SK-N-SH treated with all-trans-retinoic acid at 6 μM for 48 hours (cell line): Measurements from ENCODE around the gene CCNT1.

ENCODE experiments used
- ARNTL ChIP-seq: fragments of 450-650 bp; formaldehyde crosslinking; IDR thresholded peaks from 2 replicates; pipeline ENCODE4 v1.5.0; 2020; ENCODE audit warnings: low read depth, mild to moderate bottlenecking, moderate library complexity, borderline replicate concordance
- BACH2 ChIP-seq: fragments of 250-450 bp; sonication (Bioruptor Pico); IDR thresholded peaks from 2 replicates; pipeline ENCODE4 v1.9.0; 2021; ENCODE audit warnings: mild to moderate bottlenecking, borderline replicate concordance
- CSDC2 ChIP-seq: fragments of 250-450 bp; sonication (Bioruptor Pico); IDR thresholded peaks from 2 replicates; pipeline ENCODE4 v1.5.0; 2020; ENCODE audit warnings: mild to moderate bottlenecking, moderate library complexity
- ESRRG ChIP-seq: fragments of 250-450 bp; sonication (Bioruptor Pico); IDR thresholded peaks from 2 replicates; pipeline ENCODE4 v1.6.1; 2021; ENCODE audit warnings: mild to moderate bottlenecking
- GLIS3 ChIP-seq: fragments of 250-450 bp; sonication (Bioruptor Pico); IDR thresholded peaks from 2 replicates; pipeline ENCODE4 v1.5.0; 2020; ENCODE audit warnings: mild to moderate bottlenecking, moderate library complexity
- PATZ1 ChIP-seq: fragments of 250-450 bp; sonication (Bioruptor Pico); IDR thresholded peaks from 2 replicates; pipeline ENCODE4 v1.8.0; 2020; ENCODE audit warnings: mild to moderate bottlenecking, moderate library complexity, borderline replicate concordance
- POU6F1 ChIP-seq: fragments of 250-450 bp; sonication (Bioruptor Pico); IDR thresholded peaks from 2 replicates; pipeline ENCODE4 v1.8.0; 2021; ENCODE audit warnings: low read depth, mild to moderate bottlenecking, moderate library complexity, borderline replicate concordance
- SNAI2 ChIP-seq: fragments of 250-450 bp; sonication (Bioruptor Pico); IDR thresholded peaks from 2 replicates; pipeline ENCODE4 v1.5.0; 2020; ENCODE audit warnings: mild to moderate bottlenecking, moderate library complexity
- TCF4 ChIP-seq: fragments of 250-450 bp; sonication (Bioruptor Pico); IDR thresholded peaks from 2 replicates; pipeline ENCODE4 v1.8.0; 2021; ENCODE audit warnings: mild to moderate bottlenecking, moderate library complexity, borderline replicate concordance
- TOX ChIP-seq: fragments of 250-450 bp; sonication (Bioruptor Pico); IDR thresholded peaks from 2 replicates; pipeline ENCODE4 v1.8.0; 2021; ENCODE audit warnings: mild to moderate bottlenecking, moderate library complexity, borderline replicate concordance
- ZFP3 ChIP-seq: fragments of 250-450 bp; sonication (Bioruptor Pico); IDR thresholded peaks from 2 replicates; pipeline ENCODE4 v1.5.0; 2020; ENCODE audit warnings: mild to moderate bottlenecking, moderate library complexity
- ZNF565 ChIP-seq: fragments of 450-650 bp; formaldehyde crosslinking; conservative IDR thresholded peaks from 2 replicates; pipeline ENCODE4 v1.5.0; 2020; ENCODE audit warnings: low read depth, mild to moderate bottlenecking, moderate library complexity
- TF ChIP-seq, protein P1 (sequence below): fragments of 250-450 bp; sonication (Bioruptor Pico); IDR thresholded peaks from 2 replicates; pipeline ENCODE4 v1.5.1; 2020; ENCODE audit warnings: low read depth, mild to moderate bottlenecking, moderate library complexity
- TF ChIP-seq, protein P2 (sequence below): fragments of 250-450 bp; sonication (Bioruptor Pico); IDR thresholded peaks from 2 replicates; pipeline ENCODE4 v1.5.0; 2020; ENCODE audit warnings: mild to moderate bottlenecking, moderate library complexity

DNA sequence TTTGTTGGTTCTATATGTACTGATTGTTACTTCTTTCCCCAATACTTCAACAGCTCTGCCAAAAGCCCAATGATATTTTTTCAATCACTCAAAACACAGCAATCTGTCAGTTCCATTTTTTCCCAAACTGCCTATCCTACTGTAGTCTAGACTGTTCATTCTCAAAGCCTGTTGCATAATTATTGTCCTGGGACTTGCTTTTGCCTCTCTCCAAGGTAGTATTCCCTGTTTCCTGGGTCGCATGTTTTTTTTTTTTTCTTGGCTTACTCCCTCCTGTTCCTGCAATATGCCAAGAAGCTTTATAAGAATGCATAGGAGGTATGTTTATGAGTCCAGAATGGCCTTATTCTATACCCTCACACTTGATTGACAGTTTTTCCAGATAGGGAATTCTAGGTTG lies 19.9 kb upstream of the CCNT1 start:
- TF ChIP-seq PATZ1 (CRISPR knock-in tag) (no peak), TCF4 (CRISPR knock-in tag) (no peak), ZNF565 (no peak), ARNTL (CRISPR knock-in tag) (no peak), TOX (CRISPR knock-in tag) (no peak), POU6F1 (CRISPR knock-in tag) (no peak), BACH2 (CRISPR knock-in tag) (no peak), ZFP3 (no peak), CSDC2 (CRISPR knock-in tag) (no peak), GLIS3 (CRISPR knock-in tag) (no peak), SNAI2 (CRISPR knock-in tag) (no peak), ESRRG (CRISPR knock-in tag) (no peak)
- TF ChIP-seq, protein P1, sequence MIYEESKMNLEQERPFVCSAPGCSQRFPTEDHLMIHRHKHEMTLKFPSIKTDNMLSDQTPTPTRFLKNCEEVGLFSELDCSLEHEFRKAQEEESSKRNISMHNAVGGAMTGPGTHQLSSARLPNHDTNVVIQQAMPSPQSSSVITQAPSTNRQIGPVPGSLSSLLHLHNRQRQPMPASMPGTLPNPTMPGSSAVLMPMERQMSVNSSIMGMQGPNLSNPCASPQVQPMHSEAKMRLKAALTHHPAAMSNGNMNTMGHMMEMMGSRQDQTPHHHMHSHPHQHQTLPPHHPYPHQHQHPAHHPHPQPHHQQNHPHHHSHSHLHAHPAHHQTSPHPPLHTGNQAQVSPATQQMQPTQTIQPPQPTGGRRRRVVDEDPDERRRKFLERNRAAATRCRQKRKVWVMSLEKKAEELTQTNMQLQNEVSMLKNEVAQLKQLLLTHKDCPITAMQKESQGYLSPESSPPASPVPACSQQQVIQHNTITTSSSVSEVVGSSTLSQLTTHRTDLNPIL (CRISPR knock-in tag) = no peak
- TF ChIP-seq, protein P2, sequence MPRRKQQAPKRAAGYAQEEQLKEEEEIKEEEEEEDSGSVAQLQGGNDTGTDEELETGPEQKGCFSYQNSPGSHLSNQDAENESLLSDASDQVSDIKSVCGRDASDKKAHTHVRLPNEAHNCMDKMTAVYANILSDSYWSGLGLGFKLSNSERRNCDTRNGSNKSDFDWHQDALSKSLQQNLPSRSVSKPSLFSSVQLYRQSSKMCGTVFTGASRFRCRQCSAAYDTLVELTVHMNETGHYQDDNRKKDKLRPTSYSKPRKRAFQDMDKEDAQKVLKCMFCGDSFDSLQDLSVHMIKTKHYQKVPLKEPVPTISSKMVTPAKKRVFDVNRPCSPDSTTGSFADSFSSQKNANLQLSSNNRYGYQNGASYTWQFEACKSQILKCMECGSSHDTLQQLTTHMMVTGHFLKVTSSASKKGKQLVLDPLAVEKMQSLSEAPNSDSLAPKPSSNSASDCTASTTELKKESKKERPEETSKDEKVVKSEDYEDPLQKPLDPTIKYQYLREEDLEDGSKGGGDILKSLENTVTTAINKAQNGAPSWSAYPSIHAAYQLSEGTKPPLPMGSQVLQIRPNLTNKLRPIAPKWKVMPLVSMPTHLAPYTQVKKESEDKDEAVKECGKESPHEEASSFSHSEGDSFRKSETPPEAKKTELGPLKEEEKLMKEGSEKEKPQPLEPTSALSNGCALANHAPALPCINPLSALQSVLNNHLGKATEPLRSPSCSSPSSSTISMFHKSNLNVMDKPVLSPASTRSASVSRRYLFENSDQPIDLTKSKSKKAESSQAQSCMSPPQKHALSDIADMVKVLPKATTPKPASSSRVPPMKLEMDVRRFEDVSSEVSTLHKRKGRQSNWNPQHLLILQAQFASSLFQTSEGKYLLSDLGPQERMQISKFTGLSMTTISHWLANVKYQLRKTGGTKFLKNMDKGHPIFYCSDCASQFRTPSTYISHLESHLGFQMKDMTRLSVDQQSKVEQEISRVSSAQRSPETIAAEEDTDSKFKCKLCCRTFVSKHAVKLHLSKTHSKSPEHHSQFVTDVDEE (CRISPR knock-in tag) = no peak
